ENCODE data around the gene LHPP. TPM values are rescaled to one million over a fixed set of nuclear protein-coding genes. Genes with fewer than 3 reads are reported as not detected.

Gene LHPP
- total RNA-seq, 4 donors from 2014 or later = 9.3 to 20.5 (median 14.5) TPM

- TF ChIP-seq CTCF (IDR thresholded peaks at IDR 0.05; ENCODE audit: low read depth) = no peak
Observed at GRCh38 chr10:124511205-124512039, 49.8 kb downstream of the LHPP start.

- no peak for TF ChIP-seq CTCF (IDR thresholded peaks at IDR 0.05; ENCODE audit: low read depth)
Observed at GRCh38 chr10:124512040-124512428, 50.4 kb downstream of the LHPP start.

DNA sequence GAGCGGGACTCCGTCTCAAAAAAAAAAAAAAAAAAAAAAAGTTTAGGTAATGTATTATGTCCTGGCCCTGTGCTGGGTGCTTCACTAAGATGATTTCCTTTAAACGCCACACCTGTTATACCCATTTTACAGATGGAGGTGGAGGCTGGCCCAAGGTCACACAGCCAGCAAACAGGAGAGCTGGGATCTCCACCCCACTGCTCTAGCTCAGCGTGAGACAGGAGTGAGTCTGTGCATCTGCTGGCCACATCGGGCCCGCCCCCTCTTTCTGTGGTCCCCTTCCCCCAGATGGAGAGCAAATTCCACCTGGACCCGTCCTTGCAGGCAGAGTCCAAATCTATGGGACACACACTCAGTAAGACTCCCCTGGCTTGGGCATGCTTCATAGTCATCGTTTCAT, 51.0 kb downstream of the LHPP start:
- TF ChIP-seq CTCF (IDR thresholded peaks at IDR 0.05; ENCODE audit: low read depth) = no peak

DNA sequence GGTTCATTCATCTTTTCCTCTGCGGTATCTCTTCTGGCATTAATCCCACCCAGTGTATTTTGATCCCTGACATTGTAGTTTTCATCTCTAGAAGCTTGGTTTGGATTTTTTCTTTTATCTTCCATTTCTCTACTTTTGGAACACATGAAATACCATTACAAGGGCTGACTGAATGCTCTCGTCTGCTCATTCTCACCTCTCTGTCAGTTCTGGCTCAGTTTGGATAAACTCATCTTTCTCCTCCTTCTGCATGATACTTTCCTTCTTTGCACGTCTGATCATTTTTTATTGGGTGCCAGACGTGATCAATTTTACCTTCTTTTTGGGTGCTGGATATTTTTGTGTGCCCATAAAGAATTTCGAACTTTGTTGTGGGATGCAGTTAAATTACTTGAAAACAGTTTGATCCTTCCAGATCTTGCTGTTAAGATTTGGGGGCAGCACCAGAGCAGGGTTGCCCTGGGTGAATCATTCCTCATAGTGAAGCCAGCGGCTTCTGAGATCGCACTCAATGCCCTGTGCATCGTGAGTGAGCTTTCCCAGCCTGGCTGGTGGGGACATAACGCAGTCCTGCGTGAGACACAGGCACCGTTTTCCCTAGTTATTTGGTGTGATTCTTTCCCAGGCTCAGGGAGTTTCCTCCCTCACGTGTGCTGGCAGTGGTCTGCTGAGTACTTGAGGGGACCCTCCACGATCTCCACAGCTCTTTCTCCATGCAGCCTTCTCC, 53.8 kb downstream of the LHPP start:
- TF ChIP-seq CTCF (IDR thresholded peaks at IDR 0.05; ENCODE audit: low read depth) = no peak

GRCh38 chr10:124516181-124516580, 54.6 kb downstream of the LHPP start:
- no peak for TF ChIP-seq CTCF (IDR thresholded peaks at IDR 0.05; ENCODE audit: low read depth)

- TF ChIP-seq CTCF (IDR thresholded peaks at IDR 0.05; ENCODE audit: low read depth) = no peak
Observed at GRCh38 chr10:124516746-124517397, 55.2 kb downstream of the LHPP start.

- TF ChIP-seq CTCF (IDR thresholded peaks at IDR 0.05; ENCODE audit: low read depth) = no peak
Observed at GRCh38 chr10:124517461-124517860, 55.8 kb downstream of the LHPP start.
